Endothelial cell of umbilical vein (primary cell): ENCODE measurements around the gene RAD51B. TPM values are rescaled to one million over a fixed set of nuclear protein-coding genes. Genes with fewer than 3 reads are reported as not detected.
A peak's percentile ranks its signal among the peaks of the same experiment; 100 is the strongest.

Source experiments
- BruUV-seq: library from RNA; stranded (reverse); fragments of 400-500 nt; replicated peaks from 2 replicates; lab custom pipeline; 2021; lab: Mats Ljungman, UMichigan
- CTCF ChIA-PET: fragments of 300-600, 350-600 bp; sonication (Branson Sonifier 250); formaldehyde crosslinking; loops from one replicate; lab custom pipeline; 2021; ENCODE audit warnings: antibody characterized with exemption, inconsistent platforms; lab: Charles Lee
- POLR2A ChIA-PET: fragments of 300-600, 350-600 bp; sonication (Branson Sonifier 250); formaldehyde crosslinking; loops from one replicate; lab custom pipeline; 2021; ENCODE audit warnings: antibody characterized with exemption, inconsistent platforms; lab: Charles Lee
- DNase-seq: peaks from one replicate; pipeline ENCODE4 v3.0.0-alpha.2; 2011; ENCODE audit warnings: low read depth, low spot score
- FAIRE-seq: peaks from 2 replicates; lab custom pipeline; 2011; peaks lifted over from hg19 to GRCh38; lab: Jason Lieb, UNC
- H2AFZ ChIP-seq: 2 replicates; pipeline ENCODE4 v1.6.0; 2012; ENCODE audit warnings: low read depth, low read length, control low read depth, inconsistent platforms
- H3K27ac ChIP-seq: 2 replicates; pipeline ENCODE4 v1.5.1; 2011; ENCODE audit warnings: low read depth, mild to moderate bottlenecking, control low read depth, low read length, moderate library complexity; ENCODE audit not compliant: insufficient read depth
- H3K27me3 ChIP-seq, 2 experiments: 2 replicates each; pipeline versions ENCODE4 v1.6.0 to v1.6.1; 2011; ENCODE audit warnings: low read length in 2 of 2, mixed read lengths in 1 of 2; ENCODE audit not compliant: control insufficient read depth in 2 of 2, insufficient read depth in 2 of 2
- H3K36me3 ChIP-seq, 2 experiments: 2 replicates in 1 of 2; 3 replicates in 1 of 2; pipeline ENCODE4 v1.5.1; 2011; ENCODE audit warnings: low read length in 2 of 2, mild to moderate bottlenecking in 1 of 2, moderate library complexity in 1 of 2; ENCODE audit not compliant: control insufficient read depth in 2 of 2, insufficient read depth in 2 of 2; ENCODE audit errors: extremely low read depth in 1 of 2
- H3K4me1 ChIP-seq: 3 replicates; pipeline ENCODE4 v1.5.1; 2011; ENCODE audit warnings: mild to moderate bottlenecking, low read length; ENCODE audit not compliant: control insufficient read depth, insufficient read depth; ENCODE audit errors: extremely low read depth
- H3K4me2 ChIP-seq: 2 replicates; pipeline ENCODE4 v1.6.1; 2011; ENCODE audit warnings: low read length, control low read depth, mixed read lengths; ENCODE audit not compliant: insufficient read depth
- H3K4me3 ChIP-seq, 3 experiments: fragments of 200-600 bp in 1 of 3; sonication (generic), shearing (Covaris generic) in 1 of 3; replicated peaks in 1 of 3; 2 replicates each; pipeline ENCODE4 v1.5.1; 2011 to 2016; ENCODE audit warnings: control low read depth in 3 of 3, low read length in 3 of 3, mild to moderate bottlenecking in 2 of 3, inconsistent platforms in 1 of 3, low read depth in 1 of 3, moderate library complexity in 1 of 3; ENCODE audit not compliant: insufficient read depth in 1 of 3
- H3K79me2 ChIP-seq: 2 replicates; pipeline ENCODE4 v1.6.0; 2012; ENCODE audit warnings: low read length, inconsistent platforms; ENCODE audit not compliant: control insufficient read depth, insufficient read depth
- H3K9ac ChIP-seq: replicated peaks from 2 replicates; pipeline ENCODE3; 2011; ENCODE audit warnings: low read length, control low read depth; ENCODE audit not compliant: insufficient read depth; ENCODE audit errors: extremely low read depth
- H3K9me1 ChIP-seq: replicated peaks from 3 replicates; pipeline ENCODE4 v1.6.0; 2011; ENCODE audit warnings: mild to moderate bottlenecking, low read length; ENCODE audit not compliant: control insufficient read depth, insufficient read depth; ENCODE audit errors: extremely low read depth
- H3K9me3 ChIP-seq: replicated peaks from 2 replicates; pipeline ENCODE4 v1.5.1; 2012; ENCODE audit warnings: low read length, inconsistent platforms; ENCODE audit not compliant: control insufficient read depth, insufficient read depth
- H4K20me1 ChIP-seq: replicated peaks from 2 replicates; pipeline ENCODE3; 2011; ENCODE audit warnings: mild to moderate bottlenecking, low read length; ENCODE audit not compliant: control insufficient read depth, insufficient read depth; ENCODE audit errors: extremely low read depth
- EZH2 ChIP-seq: IDR thresholded peaks from 2 replicates; pipeline ENCODE4 v1.6.1; 2012; ENCODE audit warnings: borderline replicate concordance, low read depth, mild to moderate bottlenecking, moderate library complexity, low read length, inconsistent platforms; ENCODE audit not compliant: severe bottlenecking
- FOS ChIP-seq: IDR thresholded peaks from 2 replicates; pipeline ENCODE4 v1.6.1; 2011; ENCODE audit warnings: mild to moderate bottlenecking, low read length, moderate library complexity, borderline replicate concordance; ENCODE audit not compliant: insufficient read depth
- GATA2 ChIP-seq: IDR thresholded peaks from 2 replicates; pipeline ENCODE4 v1.7.0; 2011; ENCODE audit warnings: low read depth, mild to moderate bottlenecking, moderate library complexity, mixed read lengths, low read length; ENCODE audit not compliant: insufficient read length, insufficient read depth
- JUN ChIP-seq: IDR thresholded peaks from 2 replicates; pipeline ENCODE4 v1.6.1; 2011; ENCODE audit warnings: borderline replicate concordance, low read depth; ENCODE audit not compliant: insufficient read length, insufficient read depth
- MAX ChIP-seq: IDR thresholded peaks from 2 replicates; pipeline ENCODE4 v1.6.1; 2011; ENCODE audit not compliant: insufficient read depth, insufficient read length
- MYC ChIP-seq: IDR thresholded peaks from one replicate; pipeline ENCODE4 v1.6.1; 2011; ENCODE audit warnings: mild to moderate bottlenecking, low read depth, low read length
- POLR2A ChIP-seq: IDR thresholded peaks from 2 replicates; pipeline ENCODE4 v1.6.1; 2012; ENCODE audit warnings: low read depth, mild to moderate bottlenecking, control low read depth, low read length
- POLR2AphosphoS5 ChIP-seq: IDR thresholded peaks from 2 replicates; pipeline ENCODE4 v1.6.1; 2012; ENCODE audit warnings: low read depth, mild to moderate bottlenecking, control low read depth, low read length, moderate library complexity; ENCODE audit not compliant: insufficient read depth
- dilution Hi-C: fragments of 300-500 bp; cut with MboI; formaldehyde crosslinking; loops from one replicate; pipeline ENCODE4 v1.15.0; 2019; ENCODE audit warnings: low sequenced_read_pairs; ENCODE audit not compliant: extremely low pct_ligation_motif_present
- intact Hi-C: fragments of 100-400 bp; cut with micrococcal nuclease; formaldehyde crosslinking; loops from one replicate; pipeline ENCODE4 v1.10.0; 2022
- polyA plus RNA-seq, 4 experiments: library from polyadenylated mRNA; depleted of rRNA in 3 of 4; stranded (reverse) in 3 of 4; unstranded in 1 of 4; fragments of >200 nt; gene quantifications; 2 replicates each; pipeline versions ENCODE4 v1.2.1 to v1.2.3, GENCODE V29; 2011 to 2012; ENCODE audit warnings: missing spikeins in 1 of 4
- total RNA-seq: library from RNA; stranded (reverse); gene quantifications from 2 replicates; pipeline ENCODE4 v1.2.3, GENCODE V29; 2021
- TF ChIP-seq, protein P1 (sequence below), 2 donors: IDR thresholded peaks; 1 replicate in 1 of 2; 2 replicates in 1 of 2; pipeline ENCODE4 v1.5.1; 2011; ENCODE audit warnings: low read length in 2 of 2, mild to moderate bottlenecking in 2 of 2, moderate library complexity in 2 of 2, control low read depth in 1 of 2, inconsistent platforms in 1 of 2, low read depth in 1 of 2; ENCODE audit not compliant: insufficient read depth in 1 of 2; ENCODE audit errors: extremely low read depth in 1 of 2

The RAD51B gene
- total and polyA plus RNA-seq, 2 donors (not counting 3 experiments of a cell fraction or from before 2014, with no cell fraction given), result 3.9 to 19.0 TPM

- CTCF ChIA-PET, result interaction anchor here (1.5 kb wide), 1 partner anchor 210 kb away, joined by 3 read pairs; no protein-coding TSS in a partner anchor
- H3K4me3 ChIP-seq, result no peak overlapping the region
These were observed 758.4 kb downstream of the RAD51B start for GRCh38 chr14:68577802-68578541.

More at GRCh38 chr14:68577802-68578541, 758.4 kb downstream of the RAD51B start:
- FAIRE-seq (peak; percentile 96), DNase-seq (peak; percentile 94)
- no peaks in the 10 kb centered on the region for H3K36me3 ChIP-seq
- H4K20me1 ChIP-seq, result no peaks in the 10 kb centered on the region
- no peaks in the 10 kb centered on the region for H3K9me3 ChIP-seq
- H3K9me1 ChIP-seq, result no peaks in the 10 kb centered on the region
- BruUV-seq, result TSS peak; percentile 56
- intact Hi-C loops (loop anchor here (1.0 to 10.0 kb wide), 7 partner anchors 81 to 633 kb away; no protein-coding TSS in a partner anchor), dilution Hi-C loops (no loop called here)
- H2AFZ ChIP-seq, result no peak overlapping the region
- H3K27ac ChIP-seq, result peak overlapping the region; percentile 77
- H3K79me2 ChIP-seq, result no peaks in the 10 kb centered on the region
- peak; percentile 27 for TF ChIP-seq GATA2
- TF ChIP-seq POLR2A, result peak; percentile 77
- peak; percentile 85 for TF ChIP-seq POLR2AphosphoS5
- peak; percentile 87 for TF ChIP-seq JUN
- peak; percentile 89 for TF ChIP-seq MAX
- peak; percentile 73 for TF ChIP-seq MYC
- TF ChIP-seq FOS, result peak; percentile 90
- no peak for TF ChIP-seq EZH2
- TF ChIP-seq, protein P1, sequence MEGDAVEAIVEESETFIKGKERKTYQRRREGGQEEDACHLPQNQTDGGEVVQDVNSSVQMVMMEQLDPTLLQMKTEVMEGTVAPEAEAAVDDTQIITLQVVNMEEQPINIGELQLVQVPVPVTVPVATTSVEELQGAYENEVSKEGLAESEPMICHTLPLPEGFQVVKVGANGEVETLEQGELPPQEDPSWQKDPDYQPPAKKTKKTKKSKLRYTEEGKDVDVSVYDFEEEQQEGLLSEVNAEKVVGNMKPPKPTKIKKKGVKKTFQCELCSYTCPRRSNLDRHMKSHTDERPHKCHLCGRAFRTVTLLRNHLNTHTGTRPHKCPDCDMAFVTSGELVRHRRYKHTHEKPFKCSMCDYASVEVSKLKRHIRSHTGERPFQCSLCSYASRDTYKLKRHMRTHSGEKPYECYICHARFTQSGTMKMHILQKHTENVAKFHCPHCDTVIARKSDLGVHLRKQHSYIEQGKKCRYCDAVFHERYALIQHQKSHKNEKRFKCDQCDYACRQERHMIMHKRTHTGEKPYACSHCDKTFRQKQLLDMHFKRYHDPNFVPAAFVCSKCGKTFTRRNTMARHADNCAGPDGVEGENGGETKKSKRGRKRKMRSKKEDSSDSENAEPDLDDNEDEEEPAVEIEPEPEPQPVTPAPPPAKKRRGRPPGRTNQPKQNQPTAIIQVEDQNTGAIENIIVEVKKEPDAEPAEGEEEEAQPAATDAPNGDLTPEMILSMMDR (IDR thresholded peaks at IDR 0.05; ENCODE audit: extremely low read depth in 1 of 2, insufficient read depth in 1 of 2, low read depth in 1 of 2, low read length in 2 of 2), result no peak
- H3K4me1 ChIP-seq, result peaks cover 40% of the 10 kb centered on the region
- H3K27me3 ChIP-seq, result no peaks in the 10 kb centered on the region
- peak overlapping the region; percentile 20 for H3K9ac ChIP-seq
- POLR2A ChIA-PET, result no interaction called here
- no peak overlapping the region for H3K4me2 ChIP-seq
